Activated naive CD8-positive, alpha-beta T cell treated with anti-CD3 and anti-CD28 coated beads for 36 hours (primary cell): ENCODE measurements around the gene AIRE. TPM values are rescaled to one million over a fixed set of nuclear protein-coding genes. Genes with fewer than 3 reads are reported as not detected.
"Not testable (repeated sequence)": the region's sequence is repeated elsewhere in the genome, so short reads cannot be mapped to it uniquely, and the experiment has no call there.

ENCODE experiments used
- DNase-seq: peaks from one replicate; pipeline ENCODE4 v3.0.0; 2021
- H3K27ac Mint-ChIP-seq: one replicate; pipeline ENCODE4 v1.8.0; 2022; ENCODE audit warnings: mild to moderate bottlenecking, moderate library complexity, mixed read lengths
- H3K27me3 Mint-ChIP-seq: one replicate; pipeline ENCODE4 v1.8.0; 2022; ENCODE audit warnings: mild to moderate bottlenecking, mixed read lengths
- H3K36me3 Mint-ChIP-seq: one replicate; pipeline ENCODE4 v1.8.0; 2021; ENCODE audit warnings: mild to moderate bottlenecking, mixed read lengths
- H3K4me1 Mint-ChIP-seq: one replicate; pipeline ENCODE4 v1.8.0; 2021; ENCODE audit warnings: mixed read lengths
- H3K4me3 Mint-ChIP-seq: one replicate; pipeline ENCODE4 v1.8.0; 2022; ENCODE audit warnings: mild to moderate bottlenecking, moderate library complexity, mixed read lengths
- H3K9me3 Mint-ChIP-seq: one replicate; pipeline ENCODE4 v1.8.0; 2022; ENCODE audit warnings: mixed read lengths
- total RNA-seq, 2 experiments: library from RNA; stranded (reverse); gene quantifications; one replicate each; pipeline ENCODE4 v1.2.3, GENCODE V29; 2021

The AIRE gene
- total RNA-seq, 2 experiments from 2014 or later: not detected

DNA sequence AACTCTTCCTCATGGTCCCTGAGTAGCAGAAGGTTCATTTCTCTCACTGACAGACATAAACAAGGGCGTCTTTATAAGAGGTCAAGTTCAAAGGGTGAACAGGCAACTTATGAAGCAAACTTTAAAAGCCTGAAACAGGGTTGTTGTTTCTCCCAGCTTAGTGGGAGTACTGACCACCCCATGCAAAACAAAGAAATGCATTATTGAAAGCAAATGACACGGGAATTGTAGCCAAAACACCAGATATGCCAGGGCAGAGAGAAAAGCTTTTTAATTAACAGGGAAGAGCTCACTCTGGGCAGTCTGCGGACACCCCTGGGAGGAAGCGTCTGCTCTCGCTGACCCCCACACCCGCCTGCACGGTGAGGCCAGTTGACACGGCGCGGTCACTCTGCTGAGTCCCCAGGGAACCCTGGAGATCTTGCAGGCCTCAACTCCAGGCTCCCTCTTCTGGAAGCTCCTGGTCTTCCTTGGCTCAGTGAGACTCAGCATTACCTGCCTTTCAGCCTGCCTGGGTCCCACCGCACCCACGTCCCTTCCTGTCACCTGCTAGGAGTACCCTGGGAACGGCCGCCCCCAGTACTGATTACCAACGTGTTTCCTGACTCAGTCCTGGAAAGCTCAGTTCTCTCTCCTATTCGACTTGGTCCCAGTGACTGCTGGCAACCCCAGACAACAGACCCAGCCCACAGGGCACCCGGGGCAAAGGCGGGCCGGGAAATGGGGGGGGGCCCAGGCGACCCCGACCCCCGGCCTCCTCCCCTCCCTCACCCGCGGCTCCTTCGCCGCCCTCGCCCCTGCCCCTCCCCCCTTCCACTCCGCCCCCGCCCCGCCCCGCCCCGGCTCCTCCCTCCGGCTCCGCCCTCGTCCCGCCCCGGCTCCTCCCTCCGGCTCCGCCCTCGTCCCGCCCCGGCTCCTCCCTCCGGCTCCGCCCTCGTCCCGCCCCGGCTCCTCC is 52.5 kb downstream of the AIRE start:
- DNase-seq: peak; percentile 37
- Mint-ChIP-seq H3K36me3 (no peaks in the 10 kb centered on the region), H3K4me1 (peaks cover 11% of the 10 kb centered on the region), H3K27me3 (no peaks in the 10 kb centered on the region), H3K9me3 (no peaks in the 10 kb centered on the region), H3K27ac (peak overlapping the region; percentile 45), H3K4me3 (peak overlapping the region; percentile 33)

DNA sequence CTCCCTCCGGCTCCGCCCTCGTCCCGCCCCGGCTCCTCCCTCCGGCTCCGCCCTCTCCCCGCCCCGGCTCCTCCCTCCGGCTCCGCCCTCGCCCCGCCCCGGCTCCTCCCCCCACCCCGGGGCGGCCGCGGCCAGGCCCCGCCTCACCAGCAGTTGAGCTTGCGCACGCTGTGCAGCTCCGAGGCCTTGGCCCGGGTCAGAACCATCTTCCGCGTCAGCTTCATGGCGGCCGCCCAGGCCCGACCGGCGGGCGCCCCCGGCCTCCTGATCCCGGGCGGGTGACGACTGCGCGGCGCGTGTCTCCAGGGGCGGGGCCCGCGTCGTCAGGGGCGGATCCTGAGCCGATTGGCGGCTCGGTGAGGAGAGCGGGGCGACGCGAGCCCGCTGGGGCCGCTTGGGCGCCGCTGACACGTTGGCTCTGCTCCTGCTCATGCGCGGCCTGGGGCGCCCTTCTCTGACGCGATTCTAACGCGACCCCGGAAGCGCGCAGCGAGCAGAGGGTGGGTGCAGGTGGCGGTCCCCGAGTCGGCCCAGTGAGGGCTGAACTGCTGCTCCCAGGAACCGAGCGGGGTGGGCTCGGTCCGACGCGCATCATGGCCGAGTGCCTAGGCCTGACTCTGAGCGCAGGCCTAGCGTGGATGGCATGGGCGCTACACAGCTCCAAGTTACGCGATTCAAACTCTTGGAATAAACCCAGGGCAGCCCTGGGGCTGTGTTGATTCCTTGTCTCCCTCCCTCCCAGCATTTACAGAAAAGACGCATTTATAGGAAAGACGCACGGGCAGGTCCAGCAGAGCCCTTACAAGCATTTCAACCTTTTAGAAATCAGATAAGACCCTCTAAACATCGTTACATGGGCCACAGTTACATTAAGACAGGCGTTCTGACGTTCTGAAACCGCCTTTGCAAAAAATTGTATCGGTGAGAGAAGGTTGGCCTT is 53.6 kb downstream of the AIRE start, which contains the start of gene CFAP410:
Gene CFAP410, minus strand, starts transcription at position 420 of the 940 bp plus-strand sequence. Its CDS starts 196 bp downstream, at position 224.
- DNase-seq: peak; percentile 97
- H3K4me3 Mint-ChIP-seq: peak within 1 kb of the TSS; percentile 90
- peak within 1 kb of the TSS; percentile 91 for H3K27ac Mint-ChIP-seq
- no peaks in the 10 kb centered on the region for H3K36me3 Mint-ChIP-seq
- no peaks in the 10 kb centered on the region for H3K27me3 Mint-ChIP-seq
- H3K4me1 Mint-ChIP-seq: peaks cover 11% of the 10 kb centered on the region
- no peaks in the 10 kb centered on the region for H3K9me3 Mint-ChIP-seq

DNA sequence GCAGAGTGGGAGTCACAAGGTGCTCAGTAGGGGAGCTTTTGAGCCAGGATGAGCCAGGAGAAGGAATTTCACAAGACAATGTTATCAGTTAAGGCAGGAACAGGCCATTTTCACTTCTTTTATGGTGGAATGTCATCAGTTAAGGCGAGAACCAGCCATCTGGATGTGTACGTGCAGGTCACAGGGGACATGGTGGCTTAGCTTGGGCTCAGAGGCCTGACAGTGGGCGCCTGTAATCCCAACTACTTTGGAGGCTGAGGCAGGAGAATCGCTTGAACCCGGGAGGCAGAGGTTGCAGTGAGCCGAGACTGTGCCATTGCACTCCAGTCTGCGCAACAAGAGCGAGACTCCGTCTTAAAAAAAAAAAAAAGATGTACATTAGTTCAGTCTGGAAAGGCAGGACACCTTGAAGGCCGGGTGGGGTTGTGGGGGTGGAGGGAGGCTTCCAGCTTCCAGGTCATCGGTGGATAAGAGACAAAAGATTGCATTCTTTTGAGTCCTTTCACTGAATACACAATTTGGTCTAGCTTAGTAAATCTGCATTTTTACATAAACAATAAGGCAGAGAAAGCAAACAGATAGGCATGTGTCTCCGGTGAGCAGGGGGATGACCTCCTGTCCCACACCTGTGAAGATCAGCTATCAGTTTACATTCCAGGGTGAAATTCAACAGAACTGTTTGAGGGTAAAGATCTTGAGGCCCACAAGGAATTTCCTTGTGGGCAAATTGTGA is 56.2 kb downstream of the AIRE start:
- not testable (repeated sequence) for H3K9me3 Mint-ChIP-seq, H3K27ac Mint-ChIP-seq, DNase-seq, H3K27me3 Mint-ChIP-seq, H3K4me3 Mint-ChIP-seq, H3K36me3 Mint-ChIP-seq
- H3K4me1 Mint-ChIP-seq: peaks cover 11% of the 10 kb centered on the region

DNA sequence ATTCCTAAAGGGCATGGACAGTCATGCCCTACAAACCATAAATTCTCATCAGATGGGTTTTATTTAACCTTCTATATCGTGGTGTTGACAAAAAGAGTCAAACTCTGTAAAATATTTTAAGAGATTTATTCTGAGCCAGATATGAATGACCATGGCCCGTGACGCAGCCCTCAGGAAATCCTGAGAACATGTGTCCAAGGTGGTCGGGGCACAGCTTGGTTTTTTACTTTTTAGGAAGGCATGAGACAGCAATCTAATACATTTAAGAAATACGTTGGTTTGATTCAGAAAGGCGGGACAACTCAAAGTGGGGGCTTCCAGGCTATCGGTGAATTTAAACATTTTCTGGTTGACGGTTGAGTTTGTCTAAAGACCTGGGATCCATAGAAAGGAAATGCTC is 57.3 kb downstream of the AIRE start:
- DNase-seq, H3K27ac Mint-ChIP-seq, H3K27me3 Mint-ChIP-seq, H3K4me1 Mint-ChIP-seq, H3K4me3 Mint-ChIP-seq, H3K9me3 Mint-ChIP-seq, H3K36me3 Mint-ChIP-seq: not testable (repeated sequence)

DNA sequence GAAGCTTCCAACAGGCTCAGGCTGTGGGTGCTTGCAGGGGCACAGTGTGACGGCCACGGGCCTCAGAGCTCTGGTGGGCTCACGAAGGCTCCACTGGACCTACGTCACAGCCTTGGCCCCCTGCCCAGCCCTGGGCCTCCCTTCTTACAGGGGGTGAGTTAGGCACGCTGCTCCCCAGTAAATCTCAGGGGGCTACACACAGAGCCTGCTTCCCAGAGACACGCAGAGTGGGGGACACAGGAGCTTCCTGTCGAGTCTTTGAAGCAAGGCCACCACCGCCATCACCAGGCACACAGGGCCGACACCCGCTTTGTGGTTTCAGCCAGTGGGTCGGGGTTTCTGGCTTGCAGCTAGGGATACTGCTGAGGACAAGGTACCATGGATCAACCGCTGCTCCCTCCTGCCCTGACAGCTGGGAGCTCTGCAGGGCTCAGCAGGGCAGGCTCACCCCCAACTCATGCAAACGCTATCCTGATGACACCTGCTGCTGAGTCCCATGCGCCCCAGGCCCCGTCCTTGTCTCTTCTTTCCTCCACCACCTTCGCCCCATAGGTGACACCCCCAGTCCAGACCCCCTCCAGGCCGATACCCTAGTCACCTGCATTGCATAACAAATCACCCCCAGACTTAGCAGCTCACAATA is 59.0 kb downstream of the AIRE start:
- Mint-ChIP-seq H3K4me3 (no peak overlapping the region), H3K36me3 (no peaks in the 10 kb centered on the region), H3K27me3 (peaks cover 11% of the 10 kb centered on the region), H3K4me1 (peaks cover 8% of the 10 kb centered on the region), H3K9me3 (no peaks in the 10 kb centered on the region), H3K27ac (no peak overlapping the region)
- no peak for DNase-seq

DNA sequence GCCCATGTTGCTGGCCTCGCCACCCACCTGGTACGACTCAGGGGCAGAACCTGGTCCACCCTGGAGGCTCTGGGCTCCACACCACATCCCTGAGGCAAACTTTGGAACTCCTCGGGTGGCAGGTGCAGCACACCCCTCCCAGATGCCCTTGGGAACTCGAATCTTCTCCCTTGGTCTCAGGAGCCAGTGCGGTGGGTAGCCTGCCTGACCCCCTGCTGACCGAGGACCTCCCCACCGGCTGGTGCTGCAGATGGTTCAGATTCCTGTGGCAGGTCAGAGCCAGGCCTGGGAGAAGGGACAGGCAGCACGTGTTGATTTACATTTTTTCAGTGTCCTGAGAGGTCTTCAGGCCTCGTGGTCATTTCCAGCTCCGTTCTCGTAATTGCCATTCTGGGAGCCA is 59.8 kb downstream of the AIRE start:
- no peak for DNase-seq
- Mint-ChIP-seq H3K4me3 (no peak overlapping the region), H3K27me3 (peaks cover 11% of the 10 kb centered on the region), H3K36me3 (no peaks in the 10 kb centered on the region), H3K27ac (no peak overlapping the region), H3K4me1 (peaks cover 6% of the 10 kb centered on the region), H3K9me3 (no peaks in the 10 kb centered on the region)

DNA sequence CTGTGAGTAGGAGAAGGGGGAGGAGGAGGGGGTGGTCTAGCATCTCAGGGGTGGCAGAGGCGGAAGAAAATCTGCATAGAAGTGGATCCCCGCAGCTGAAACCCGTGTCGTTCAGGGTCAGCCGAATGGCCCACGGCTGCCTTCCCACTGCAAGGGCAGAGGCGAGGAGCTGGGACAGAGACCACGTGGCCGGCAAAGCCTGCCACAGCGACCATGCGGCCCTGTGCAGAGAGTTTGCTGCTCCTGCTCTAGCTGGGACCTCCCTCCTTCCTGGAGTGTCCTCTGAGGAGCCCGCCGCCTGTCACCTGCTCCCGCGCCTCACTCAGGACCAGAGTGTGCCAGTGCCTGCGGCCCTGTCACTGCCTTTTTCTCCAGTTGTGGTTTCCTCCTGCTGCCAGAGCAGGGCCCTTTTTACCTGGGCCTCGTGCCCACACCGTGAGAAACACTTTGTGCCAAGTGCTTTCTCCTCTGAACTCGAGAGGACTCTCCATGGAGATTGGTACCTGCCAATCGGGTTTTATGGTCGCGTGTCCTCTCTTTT is 62.3 kb downstream of the AIRE start:
- Mint-ChIP-seq H3K27me3 (peaks cover 20% of the 10 kb centered on the region), H3K36me3 (no peaks in the 10 kb centered on the region), H3K4me1 (peaks cover 13% of the 10 kb centered on the region), H3K27ac (no peak overlapping the region), H3K9me3 (no peaks in the 10 kb centered on the region), H3K4me3 (no peak overlapping the region)
- no peak for DNase-seq

Other genes with a start within 250 kb of the AIRE start
- gene PWP2, start 178.5 kb upstream of the AIRE start, total RNA-seq: 10 to 100 TPM; 12.7 to 14.5 TPM
- gene GATD3, start 152.2 kb upstream of the AIRE start, total RNA-seq: 1 to 10 TPM; 6.9 to 7.4 TPM
- gene ICOSLG, start 44.9 kb upstream of the AIRE start, total RNA-seq: 1 to 10 TPM in 1 of 2 experiments, under 1 TPM in 1; 0.92 to 1.2 TPM
- not detected for gene DNMT3L, start 24.0 kb upstream of the AIRE start, total RNA-seq
- gene PFKL, start 14.2 kb downstream of the AIRE start, total RNA-seq: 100 to 1,000 TPM; 150 to 154 TPM
- 10 to 100 TPM; 14.0 to 14.8 TPM for gene CFAP410, start 53.5 kb downstream of the AIRE start, total RNA-seq
- gene TRPM2, start 67.7 kb downstream of the AIRE start, total RNA-seq: 1 to 10 TPM; 2.9 to 3.7 TPM
- gene LRRC3, start 169.6 kb downstream of the AIRE start, total RNA-seq: 1 to 10 TPM; 1.8 to 1.9 TPM